Endometrium (tissue), 2 donors: ENCODE data around the gene PRICKLE2.
A peak's percentile ranks its signal among the peaks of the same experiment; 100 is the strongest.

Experiments
- FAIRE-seq: peaks from 2 replicates; lab custom pipeline; 2012; peaks lifted over from hg19 to GRCh38; lab: Jason Lieb, UNC
- donor health status: control.
- donor health status: control.

PRICKLE2 gene

GRCh38 chr3:64218746-64219145 is 6.5 kb downstream of the PRICKLE2 start:
- FAIRE-seq = no peak

GRCh38 chr3:64218329-64218728 is 6.9 kb downstream of the PRICKLE2 start:
- FAIRE-seq = no peak

GRCh38 chr3:64216274-64217147 is 8.8 kb downstream of the PRICKLE2 start:
- no peak for FAIRE-seq

- FAIRE-seq = no peak
Observed at GRCh38 chr3:64215559-64215958, 9.7 kb downstream of the PRICKLE2 start.

GRCh38 chr3:64215103-64215502 is 10.2 kb downstream of the PRICKLE2 start:
- FAIRE-seq = no peak

GRCh38 chr3:64214381-64215018 is 10.8 kb downstream of the PRICKLE2 start:
- no peak for FAIRE-seq

GRCh38 chr3:64213962-64214379 is 11.3 kb downstream of the PRICKLE2 start:
- FAIRE-seq = no peak

GRCh38 chr3:64213224-64213878 is 11.9 kb downstream of the PRICKLE2 start:
- FAIRE-seq = no peak

GRCh38 chr3:64209866-64210621 is 15.2 kb downstream of the PRICKLE2 start:
- FAIRE-seq = no peak

- peak; percentile 87 for FAIRE-seq
Observed at GRCh38 chr3:64207289-64208080, 17.8 kb downstream of the PRICKLE2 start.

GRCh38 chr3:64203969-64204908 is 21.0 kb downstream of the PRICKLE2 start:
- no peak for FAIRE-seq

GRCh38 chr3:64203216-64203615 is 22.1 kb downstream of the PRICKLE2 start:
- FAIRE-seq = no peak

GRCh38 chr3:64199932-64200331 is 25.3 kb downstream of the PRICKLE2 start:
- no peak for FAIRE-seq

GRCh38 chr3:64196236-64196929 is 28.9 kb downstream of the PRICKLE2 start:
- FAIRE-seq = no peak

GRCh38 chr3:64195789-64196188 is 29.5 kb downstream of the PRICKLE2 start:
- FAIRE-seq = no peak

- FAIRE-seq = no peak
Observed at GRCh38 chr3:64191822-64192221, 33.4 kb downstream of the PRICKLE2 start.

GRCh38 chr3:64190517-64191515 is 34.5 kb downstream of the PRICKLE2 start:
- no peak for FAIRE-seq

- FAIRE-seq = no peak
Observed at GRCh38 chr3:64188810-64189560, 36.3 kb downstream of the PRICKLE2 start.
